ENCODE data around the gene CORO2A.

DNA sequence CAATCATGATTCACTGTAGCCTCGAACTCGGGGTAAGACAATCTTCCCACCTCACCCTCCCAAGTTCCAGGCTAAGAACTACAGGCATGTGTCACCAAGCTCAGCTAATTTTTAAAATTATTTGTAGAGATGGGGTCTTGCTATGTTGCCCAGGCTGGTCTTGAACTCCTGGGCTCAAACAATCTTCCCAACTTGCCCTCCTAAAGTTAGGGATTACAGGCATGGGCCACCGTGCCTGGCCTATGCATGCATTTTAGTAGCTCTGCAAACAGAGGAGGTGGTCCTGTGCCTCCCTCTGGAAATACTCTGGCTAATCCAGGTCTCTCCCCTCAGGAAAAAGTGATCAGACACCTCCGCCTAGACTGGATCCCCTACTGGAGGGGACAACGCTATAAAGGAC, 51.9 kb downstream of the CORO2A start:
- TF ChIP-seq CTCF (IDR thresholded peaks at IDR 0.05; ENCODE audit: borderline replicate concordance, extremely low read depth, low read length, poor library complexity, severe bottlenecking): no peak
- no peak for TF ChIP-seq EZH2 (IDR thresholded peaks at IDR 0.05; ENCODE audit: borderline replicate concordance, low read depth, low read length, severe bottlenecking)
